ENCODE data around the gene SORCS1.

Gene SORCS1

DNA sequence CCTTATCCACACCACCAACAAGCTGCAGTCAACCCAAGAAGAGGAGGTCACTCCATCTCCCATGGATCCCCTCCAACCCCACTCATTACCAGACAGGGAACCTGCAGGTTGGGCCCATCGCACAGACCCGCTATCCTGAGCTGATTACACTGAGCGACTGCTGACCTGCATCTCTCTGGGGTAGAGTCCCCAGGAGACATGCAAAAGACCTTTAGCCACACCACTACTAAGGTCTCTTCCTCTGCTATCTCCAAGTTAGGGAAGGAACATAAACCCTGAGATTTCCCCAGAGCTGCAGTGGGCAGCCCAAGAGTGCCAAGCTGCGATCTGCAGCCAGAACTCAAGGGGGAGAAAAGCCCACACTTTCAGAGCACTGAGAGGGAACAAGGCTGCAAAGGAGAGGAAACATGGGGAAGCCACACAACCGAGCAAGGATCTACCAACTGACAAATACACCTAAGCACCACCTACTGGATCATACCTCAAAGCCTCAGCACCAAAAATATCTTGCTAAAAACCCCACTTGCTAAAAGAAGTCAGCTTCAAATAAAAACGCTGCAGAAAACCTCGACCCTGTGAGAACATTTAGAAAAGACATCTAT lies 298.2 kb downstream of the SORCS1 start:
- peak; percentile 69 for DNase-seq (ENCODE audit: low read depth)
- H3K4me3 ChIP-seq (ENCODE audit: low read depth, low read length), result no peak overlapping the region
- TF ChIP-seq, protein P1, sequence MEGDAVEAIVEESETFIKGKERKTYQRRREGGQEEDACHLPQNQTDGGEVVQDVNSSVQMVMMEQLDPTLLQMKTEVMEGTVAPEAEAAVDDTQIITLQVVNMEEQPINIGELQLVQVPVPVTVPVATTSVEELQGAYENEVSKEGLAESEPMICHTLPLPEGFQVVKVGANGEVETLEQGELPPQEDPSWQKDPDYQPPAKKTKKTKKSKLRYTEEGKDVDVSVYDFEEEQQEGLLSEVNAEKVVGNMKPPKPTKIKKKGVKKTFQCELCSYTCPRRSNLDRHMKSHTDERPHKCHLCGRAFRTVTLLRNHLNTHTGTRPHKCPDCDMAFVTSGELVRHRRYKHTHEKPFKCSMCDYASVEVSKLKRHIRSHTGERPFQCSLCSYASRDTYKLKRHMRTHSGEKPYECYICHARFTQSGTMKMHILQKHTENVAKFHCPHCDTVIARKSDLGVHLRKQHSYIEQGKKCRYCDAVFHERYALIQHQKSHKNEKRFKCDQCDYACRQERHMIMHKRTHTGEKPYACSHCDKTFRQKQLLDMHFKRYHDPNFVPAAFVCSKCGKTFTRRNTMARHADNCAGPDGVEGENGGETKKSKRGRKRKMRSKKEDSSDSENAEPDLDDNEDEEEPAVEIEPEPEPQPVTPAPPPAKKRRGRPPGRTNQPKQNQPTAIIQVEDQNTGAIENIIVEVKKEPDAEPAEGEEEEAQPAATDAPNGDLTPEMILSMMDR (IDR thresholded peaks at IDR 0.05; ENCODE audit: insufficient read depth, low read depth, low read length, missing control alignments), result peak; percentile 13

DNA sequence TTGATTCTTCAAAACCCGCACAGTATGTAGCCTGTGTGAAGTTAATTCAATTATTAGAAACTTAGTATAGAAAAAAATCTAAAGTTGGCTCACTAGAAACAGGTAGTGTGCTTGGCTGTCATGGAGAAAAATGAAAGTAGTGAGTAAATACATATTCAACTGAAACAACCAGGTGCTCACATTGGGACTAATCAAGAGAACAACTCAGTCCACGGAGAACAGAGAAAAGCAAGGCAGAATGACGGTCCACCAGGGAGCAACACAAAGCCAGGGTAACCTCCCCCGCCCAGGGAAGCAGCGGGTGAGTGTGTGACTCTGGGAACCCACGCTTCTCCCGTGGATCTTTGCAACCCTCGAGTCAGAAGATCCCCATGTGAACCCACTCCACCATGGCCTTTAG lies 300.5 kb downstream of the SORCS1 start:
- TF ChIP-seq, protein P1 (IDR thresholded peaks at IDR 0.05; ENCODE audit: insufficient read depth, low read depth, low read length, missing control alignments), result no peak
- H3K4me3 ChIP-seq (ENCODE audit: low read depth, low read length), result no peak overlapping the region
- DNase-seq (ENCODE audit: low read depth), result no peak

DNA sequence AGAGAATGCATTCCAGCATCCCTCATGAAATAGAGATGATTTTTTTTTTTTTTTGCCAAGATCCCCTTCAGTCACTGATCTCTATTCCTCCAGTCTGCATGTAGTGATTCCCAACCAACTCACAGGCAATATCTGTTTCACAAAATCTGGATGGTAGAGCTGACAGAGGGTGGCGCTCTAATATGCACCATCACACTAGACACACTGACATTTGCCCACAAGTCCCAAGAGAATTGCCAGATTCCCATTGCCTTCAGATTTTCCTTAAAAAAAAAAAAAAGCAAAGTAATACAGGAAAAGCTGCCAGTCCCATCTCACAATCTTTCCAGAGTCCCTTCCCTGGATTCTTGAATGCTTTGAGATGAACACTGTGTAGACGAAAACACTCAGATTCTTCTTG lies 301.0 kb downstream of the SORCS1 start:
- TF ChIP-seq, protein P1 (IDR thresholded peaks at IDR 0.05; ENCODE audit: insufficient read depth, low read depth, low read length, missing control alignments), result peak; percentile 31
- peak; percentile 40 for DNase-seq (ENCODE audit: low read depth)
- no peak overlapping the region for H3K4me3 ChIP-seq (ENCODE audit: low read depth, low read length)

DNA sequence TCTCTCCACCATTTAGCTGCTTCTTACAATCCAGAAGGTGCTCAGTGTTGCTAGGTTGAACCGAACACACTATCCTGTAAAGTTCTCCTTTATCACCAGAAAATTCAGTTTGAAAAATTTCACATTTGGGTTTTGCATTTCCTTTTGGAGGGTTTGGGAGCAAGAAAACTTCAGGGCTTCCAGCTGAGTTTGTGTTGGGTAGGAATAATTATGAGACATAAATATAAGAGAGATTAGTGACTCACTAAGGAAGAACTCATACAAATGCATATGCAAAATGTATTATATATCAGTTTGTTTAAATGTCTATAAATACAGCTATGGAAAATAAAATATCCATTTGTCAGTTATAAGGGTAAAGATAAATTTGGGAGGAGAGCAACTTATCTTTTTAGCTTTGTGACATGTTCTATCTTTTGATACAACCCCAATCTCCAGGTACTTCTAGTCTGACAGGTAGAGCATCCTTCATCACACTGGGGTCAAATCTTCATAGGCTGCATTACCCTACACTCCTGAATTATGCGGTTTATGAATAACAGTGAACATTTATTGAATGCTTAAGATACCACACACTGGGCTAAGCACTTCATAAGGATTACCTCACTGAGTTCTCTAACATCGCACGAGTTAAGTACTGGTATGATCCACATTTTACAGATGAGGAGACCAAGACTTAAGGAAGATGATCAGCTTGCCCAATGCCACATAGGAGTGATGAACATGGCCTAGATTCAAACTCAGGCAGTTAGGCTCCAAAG lies 304.4 kb downstream of the SORCS1 start:
- DNase-seq (ENCODE audit: low read depth), result no peak
- TF ChIP-seq, protein P1 (IDR thresholded peaks at IDR 0.05; ENCODE audit: insufficient read depth, low read depth, low read length, missing control alignments), result no peak
- no peak overlapping the region for H3K4me3 ChIP-seq (ENCODE audit: low read depth, low read length)

DNA sequence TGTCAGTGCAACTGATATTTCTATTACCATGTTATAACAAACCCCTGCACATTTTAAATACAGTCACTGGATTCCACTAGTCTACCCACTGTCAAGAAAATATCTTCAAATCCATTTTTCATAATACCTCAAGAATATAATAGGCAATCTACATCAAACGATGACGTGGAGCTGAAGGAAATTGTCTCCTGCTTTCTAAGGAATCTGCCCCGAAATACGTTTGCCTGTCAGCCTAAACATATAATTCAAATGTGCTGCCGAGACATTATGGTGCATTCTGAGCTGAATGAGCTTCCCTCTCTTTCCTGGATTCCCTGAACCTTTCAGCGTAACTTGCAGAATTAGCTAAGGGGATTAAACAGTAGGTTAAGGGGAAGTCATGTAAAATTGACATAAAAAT lies 306.8 kb downstream of the SORCS1 start:
- TF ChIP-seq, protein P1 (IDR thresholded peaks at IDR 0.05; ENCODE audit: insufficient read depth, low read depth, low read length, missing control alignments), result no peak
- no peak for DNase-seq (ENCODE audit: low read depth)
- H3K4me3 ChIP-seq (ENCODE audit: low read depth, low read length), result no peak overlapping the region

DNA sequence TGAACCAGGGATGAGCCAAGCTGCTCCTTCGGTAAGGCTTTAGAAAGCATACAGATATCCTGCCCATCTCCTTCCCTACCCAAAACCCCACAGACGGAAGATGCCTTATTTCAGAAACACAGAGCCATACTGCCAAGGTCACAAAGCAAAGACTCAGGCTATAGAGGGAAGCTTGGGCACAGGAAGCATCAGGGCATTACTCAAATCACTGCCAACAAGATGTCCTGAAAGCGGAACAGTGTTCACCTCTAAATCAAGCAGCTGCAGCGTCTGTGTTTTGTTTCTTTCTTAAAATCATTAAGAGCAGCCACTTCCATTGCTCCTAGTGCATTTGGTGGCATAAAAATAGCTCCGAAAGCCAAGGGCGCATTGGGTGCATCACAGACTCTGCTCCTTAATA lies 307.3 kb downstream of the SORCS1 start:
- H3K4me3 ChIP-seq (ENCODE audit: low read depth, low read length), result no peak overlapping the region
- TF ChIP-seq, protein P1 (IDR thresholded peaks at IDR 0.05; ENCODE audit: insufficient read depth, low read depth, low read length, missing control alignments), result no peak

More for the DNA sequence above, 307.3 kb downstream of the SORCS1 start:
- peak; percentile 14 for DNase-seq (ENCODE audit: low read depth)

All from GM12865 (cell line).